Rectal smooth muscle tissue (tissue), 1 donor: ENCODE data around the gene P4HTM.

Experiments
- H3K27ac ChIP-seq: one replicate; pipeline ENCODE4 v1.7.0; 2013; ENCODE audit warnings: low read depth, low read length, inconsistent platforms
- H3K27me3 ChIP-seq: one replicate; pipeline ENCODE4 v1.7.0; 2013; ENCODE audit warnings: low read length; ENCODE audit not compliant: control insufficient read depth, insufficient read depth
- H3K36me3 ChIP-seq: one replicate; pipeline ENCODE4 v1.7.0; 2013; ENCODE audit warnings: low read length; ENCODE audit not compliant: control insufficient read depth, insufficient read depth
- H3K4me1 ChIP-seq: one replicate; pipeline ENCODE4 v1.7.0; 2013; ENCODE audit warnings: low read length; ENCODE audit not compliant: control insufficient read depth, insufficient read depth
- H3K4me3 ChIP-seq: one replicate; pipeline ENCODE4 v1.7.0; 2013; ENCODE audit warnings: low read length
- H3K9ac ChIP-seq: one replicate; pipeline ENCODE4 v1.7.0; 2013; ENCODE audit warnings: low read length

Gene P4HTM

GRCh38 chr3:48990636-48991469 lies 812 bp downstream of the P4HTM start:
- Histone ChIP-seq H3K27me3 (no peaks in the 10 kb centered on the region), H3K27ac (peak overlapping the region; percentile 90), H3K9ac (peak overlapping the region; percentile 71), H3K4me3 (peak overlapping the region; percentile 95), H3K4me1 (peaks cover 11% of the 10 kb centered on the region), H3K36me3 (peaks cover 3% of the 10 kb centered on the region)

DNA sequence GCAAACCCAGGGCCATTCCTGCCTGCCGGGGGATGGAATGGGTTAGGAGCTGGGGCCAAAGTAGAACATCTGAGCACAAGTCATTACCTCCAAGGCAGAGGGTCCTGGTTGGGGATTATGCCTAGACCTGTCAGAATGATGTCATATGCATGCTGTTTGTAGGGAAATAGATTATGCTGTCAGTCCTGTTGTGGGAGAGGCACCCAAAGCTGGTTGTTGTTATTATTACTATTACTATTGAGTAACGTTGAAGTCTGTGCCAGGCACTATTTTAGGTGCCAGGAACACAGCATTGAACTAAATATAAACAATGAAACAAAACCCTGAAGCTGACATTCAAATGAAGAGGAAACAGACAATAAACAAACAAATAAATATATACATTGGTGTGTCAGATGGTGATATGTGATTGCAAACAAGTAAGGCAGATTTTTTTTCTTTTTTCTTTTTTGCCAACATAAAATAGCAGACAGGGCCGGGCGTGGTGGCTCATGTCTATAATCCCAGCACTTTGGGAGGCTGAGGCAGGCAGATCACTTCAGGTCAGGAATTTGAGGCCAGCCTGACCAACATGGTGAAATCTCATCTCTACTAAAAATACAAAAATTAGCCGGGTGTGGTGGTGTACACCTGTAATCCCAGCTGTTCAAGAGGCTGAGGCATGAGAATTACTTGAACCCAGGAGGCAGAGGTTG lies 2.0 kb downstream of the P4HTM start:
- Histone ChIP-seq H3K27ac (no peak overlapping the region), H3K4me3 (no peak overlapping the region), H3K9ac (no peak overlapping the region), H3K4me1 (peaks cover 11% of the 10 kb centered on the region), H3K27me3 (no peaks in the 10 kb centered on the region), H3K36me3 (no peaks in the 10 kb centered on the region)

DNA sequence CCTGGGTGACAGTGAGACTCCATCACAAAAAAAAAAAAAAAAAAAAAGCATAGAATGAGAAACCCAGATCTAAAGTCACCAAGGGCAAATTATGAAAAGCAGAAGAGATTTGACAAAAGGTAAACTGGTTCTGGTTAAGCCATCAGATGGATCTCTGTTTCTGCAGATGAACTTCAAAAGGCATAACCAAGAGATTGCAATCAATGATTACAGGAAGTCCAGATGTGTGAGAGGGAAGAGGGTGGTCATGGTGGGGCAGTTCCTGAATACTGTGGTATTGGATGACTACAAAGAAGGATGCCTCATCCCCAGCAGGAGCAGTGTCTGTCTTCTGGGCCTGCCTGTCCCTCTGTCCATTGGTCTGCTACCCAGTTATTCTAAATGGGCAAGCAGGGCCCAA lies 3.8 kb downstream of the P4HTM start:
- Histone ChIP-seq H3K36me3 (peaks cover under 1% of the 10 kb centered on the region), H3K27ac (no peak overlapping the region), H3K9ac (no peak overlapping the region), H3K4me1 (peaks cover 11% of the 10 kb centered on the region), H3K4me3 (no peak overlapping the region), H3K27me3 (no peaks in the 10 kb centered on the region)

GRCh38 chr3:48996640-48997039 lies 6.6 kb downstream of the P4HTM start:
- no peak overlapping the region for H3K4me3 ChIP-seq
- no peak overlapping the region for H3K9ac ChIP-seq
- no peaks in the 10 kb centered on the region for H3K27me3 ChIP-seq
- H3K36me3 ChIP-seq, result peaks cover 2% of the 10 kb centered on the region
- H3K4me1 ChIP-seq, result no peaks in the 10 kb centered on the region
- no peak overlapping the region for H3K27ac ChIP-seq

GRCh38 chr3:48997102-48997635 lies 7.1 kb downstream of the P4HTM start:
- Histone ChIP-seq H3K9ac (no peak overlapping the region), H3K4me1 (no peaks in the 10 kb centered on the region), H3K27me3 (no peaks in the 10 kb centered on the region), H3K4me3 (no peak overlapping the region), H3K27ac (no peak overlapping the region), H3K36me3 (peaks cover 2% of the 10 kb centered on the region)

DNA sequence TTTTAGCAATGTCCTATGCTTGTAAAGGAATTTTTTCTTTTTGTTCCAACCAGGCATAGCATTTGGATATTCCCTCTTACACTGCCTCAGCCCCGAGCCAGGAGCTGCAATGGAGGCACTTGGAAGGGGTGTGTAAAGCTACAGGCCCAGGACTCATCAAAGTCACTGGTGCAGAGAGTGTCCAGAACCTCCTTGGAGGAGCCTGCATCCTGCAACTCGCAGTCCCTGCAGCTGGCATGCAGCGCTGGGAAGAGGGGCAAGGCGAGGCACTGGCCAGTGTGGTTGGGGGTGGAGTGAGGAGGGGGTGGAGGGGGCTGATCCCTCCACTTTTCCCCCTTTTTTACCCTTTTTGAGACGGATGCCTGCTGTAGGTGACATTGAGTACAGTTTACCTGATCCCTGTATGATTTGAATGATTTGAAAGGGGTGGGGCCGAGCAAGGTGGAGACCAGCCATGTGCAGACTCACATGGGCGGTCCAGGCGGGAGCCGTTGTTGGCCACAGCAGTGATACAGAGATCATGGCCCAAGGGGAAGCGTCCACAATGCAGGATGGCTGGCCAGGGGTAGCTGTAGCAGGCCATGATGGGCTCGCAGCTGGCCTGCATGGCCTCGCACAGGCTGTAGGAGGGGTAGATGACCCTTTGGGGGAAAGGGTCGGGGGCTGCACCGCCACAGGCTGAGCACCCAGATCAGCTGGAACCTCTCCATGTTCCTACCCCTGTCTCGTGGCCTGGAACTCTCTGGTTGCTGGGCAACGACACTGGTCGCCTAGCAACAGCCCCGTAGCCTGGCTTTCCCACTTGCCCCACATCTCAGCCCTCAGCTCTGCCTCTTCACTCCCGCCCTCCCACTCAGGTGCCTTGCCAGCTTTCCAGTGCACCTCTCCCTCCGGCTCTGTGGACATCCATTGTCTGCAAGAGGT lies 7.9 kb downstream of the P4HTM start:
- H3K4me1 ChIP-seq, result no peaks in the 10 kb centered on the region
- no peak overlapping the region for H3K27ac ChIP-seq
- H3K9ac ChIP-seq, result no peak overlapping the region
- no peaks in the 10 kb centered on the region for H3K27me3 ChIP-seq
- H3K4me3 ChIP-seq, result no peak overlapping the region
- peaks cover 2% of the 10 kb centered on the region for H3K36me3 ChIP-seq

GRCh38 chr3:48999085-48999858 lies 9.2 kb downstream of the P4HTM start:
- no peak overlapping the region for H3K27ac ChIP-seq
- H3K36me3 ChIP-seq, result peaks cover 2% of the 10 kb centered on the region
- no peaks in the 10 kb centered on the region for H3K4me1 ChIP-seq

GRCh38 chr3:49001155-49001554 lies 11.1 kb downstream of the P4HTM start:
- no peaks in the 10 kb centered on the region for H3K27me3 ChIP-seq
- H3K36me3 ChIP-seq, result peaks cover 2% of the 10 kb centered on the region
- no peaks in the 10 kb centered on the region for H3K4me1 ChIP-seq
- no peak overlapping the region for H3K27ac ChIP-seq
- no peak overlapping the region for H3K9ac ChIP-seq
- no peak overlapping the region for H3K4me3 ChIP-seq

More at GRCh38 chr3:48999085-48999858, 9.2 kb downstream of the P4HTM start:
- no peaks in the 10 kb centered on the region for H3K27me3 ChIP-seq
- H3K9ac ChIP-seq, result no peak overlapping the region
- no peak overlapping the region for H3K4me3 ChIP-seq

GRCh38 chr3:49004352-49005302 lies 14.6 kb downstream of the P4HTM start:
- Histone ChIP-seq H3K9ac (no peak overlapping the region), H3K4me1 (peaks cover 3% of the 10 kb centered on the region)

GRCh38 chr3:49005303-49005680 lies 15.3 kb downstream of the P4HTM start:
- Histone ChIP-seq H3K36me3 (no peaks in the 10 kb centered on the region), H3K4me1 (peaks cover 3% of the 10 kb centered on the region), H3K4me3 (no peak overlapping the region), H3K27me3 (no peaks in the 10 kb centered on the region), H3K9ac (no peak overlapping the region), H3K27ac (no peak overlapping the region)

More at GRCh38 chr3:49004352-49005302, 14.6 kb downstream of the P4HTM start:
- H3K27me3 ChIP-seq, result no peaks in the 10 kb centered on the region
- H3K36me3 ChIP-seq, result no peaks in the 10 kb centered on the region
- no peak overlapping the region for H3K27ac ChIP-seq
- no peak overlapping the region for H3K4me3 ChIP-seq

- peak overlapping the region; percentile 95 for H3K4me3 ChIP-seq
- H3K27me3 ChIP-seq, result no peaks in the 10 kb centered on the region
- no peak overlapping the region for H3K9ac ChIP-seq
- H3K36me3 ChIP-seq, result no peaks in the 10 kb centered on the region
- H3K4me1 ChIP-seq, result peaks cover 3% of the 10 kb centered on the region
- H3K27ac ChIP-seq, result peak overlapping the region; percentile 99
These were observed 16.0 kb downstream of the P4HTM start for GRCh38 chr3:49005998-49006397.
